ENCODE measurements around the gene ARVCF.

Gene ARVCF

DNA sequence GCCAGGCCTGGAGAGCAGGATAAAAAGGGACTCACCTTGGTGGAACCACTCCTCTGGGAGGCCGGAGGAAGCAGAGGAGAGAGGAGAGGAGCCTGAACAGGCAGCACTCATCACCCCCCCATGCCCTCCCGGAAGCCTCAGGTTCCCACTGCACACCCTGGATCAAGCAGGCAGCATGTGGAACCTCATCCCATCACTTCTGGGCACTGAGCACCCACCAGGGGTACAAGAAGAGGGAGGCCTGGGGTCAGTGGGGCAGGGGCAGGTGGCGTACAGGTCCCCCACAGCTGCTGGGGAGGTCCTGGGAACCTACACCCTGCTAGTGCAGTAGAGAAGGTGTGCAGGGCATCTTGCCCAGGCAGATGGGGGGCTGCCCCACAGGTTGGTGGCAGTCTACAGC is 40.0 kb downstream of the ARVCF start:
- no peak overlapping the region for H3K4me3 ChIP-seq (ENCODE audit: low read length)
- H3K79me2 ChIP-seq (ENCODE audit: control insufficient read depth, low read length) = no peaks in the 10 kb centered on the region
- no peaks in the 10 kb centered on the region for H4K20me1 ChIP-seq (ENCODE audit: control insufficient read depth, insufficient read depth, low read depth, low read length)
- no peak for TF ChIP-seq EZH2phosphoT487 (IDR thresholded peaks at IDR 0.05; ENCODE audit: borderline replicate concordance, low read length)
- TF ChIP-seq, protein P1, sequence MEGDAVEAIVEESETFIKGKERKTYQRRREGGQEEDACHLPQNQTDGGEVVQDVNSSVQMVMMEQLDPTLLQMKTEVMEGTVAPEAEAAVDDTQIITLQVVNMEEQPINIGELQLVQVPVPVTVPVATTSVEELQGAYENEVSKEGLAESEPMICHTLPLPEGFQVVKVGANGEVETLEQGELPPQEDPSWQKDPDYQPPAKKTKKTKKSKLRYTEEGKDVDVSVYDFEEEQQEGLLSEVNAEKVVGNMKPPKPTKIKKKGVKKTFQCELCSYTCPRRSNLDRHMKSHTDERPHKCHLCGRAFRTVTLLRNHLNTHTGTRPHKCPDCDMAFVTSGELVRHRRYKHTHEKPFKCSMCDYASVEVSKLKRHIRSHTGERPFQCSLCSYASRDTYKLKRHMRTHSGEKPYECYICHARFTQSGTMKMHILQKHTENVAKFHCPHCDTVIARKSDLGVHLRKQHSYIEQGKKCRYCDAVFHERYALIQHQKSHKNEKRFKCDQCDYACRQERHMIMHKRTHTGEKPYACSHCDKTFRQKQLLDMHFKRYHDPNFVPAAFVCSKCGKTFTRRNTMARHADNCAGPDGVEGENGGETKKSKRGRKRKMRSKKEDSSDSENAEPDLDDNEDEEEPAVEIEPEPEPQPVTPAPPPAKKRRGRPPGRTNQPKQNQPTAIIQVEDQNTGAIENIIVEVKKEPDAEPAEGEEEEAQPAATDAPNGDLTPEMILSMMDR (IDR thresholded peaks at IDR 0.05; ENCODE audit: low read depth, low read length, poor library complexity, severe bottlenecking) = no peak
- H3K4me2 ChIP-seq (ENCODE audit: low read length) = no peak overlapping the region
- no peaks in the 10 kb centered on the region for H3K9me2 ChIP-seq (replicated peaks; ENCODE audit: control insufficient read depth, low read length)
- H3K4me1 ChIP-seq (ENCODE audit: control insufficient read depth, low read length) = peaks cover 16% of the 10 kb centered on the region
- H3K9me3 ChIP-seq (ENCODE audit: control insufficient read depth, insufficient read depth, low read length) = no peaks in the 10 kb centered on the region
- no peaks in the 10 kb centered on the region for H3K27me3 ChIP-seq (ENCODE audit: control insufficient read depth, low read length)
- H3F3A ChIP-seq (ENCODE audit: control insufficient read depth, insufficient read depth) = no peaks in the 10 kb centered on the region
- H3K36me3 ChIP-seq (ENCODE audit: control insufficient read depth, low read length) = no peaks in the 10 kb centered on the region
- no peak overlapping the region for H3K27ac ChIP-seq (ENCODE audit: low read depth, low read length)

DNA sequence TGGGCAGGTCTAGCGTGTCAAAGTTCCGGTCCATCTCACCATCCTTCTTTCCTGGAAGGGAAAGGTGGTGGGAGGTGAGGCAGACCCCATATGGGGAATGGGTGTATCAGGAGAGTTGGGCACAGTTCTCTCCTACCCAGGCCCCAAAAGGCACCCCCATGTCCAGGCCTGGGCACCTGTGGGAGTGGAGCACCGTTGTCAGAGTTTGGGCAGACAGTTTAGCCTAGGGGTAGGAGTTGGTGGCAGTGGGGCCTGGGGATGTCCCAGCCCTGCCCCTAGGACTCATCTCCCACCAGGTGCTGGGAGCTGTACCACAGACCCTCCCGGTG is 41.0 kb downstream of the ARVCF start:
- no peaks in the 10 kb centered on the region for H3K27me3 ChIP-seq (ENCODE audit: control insufficient read depth, low read length)
- no peaks in the 10 kb centered on the region for H3F3A ChIP-seq (ENCODE audit: control insufficient read depth, insufficient read depth)
- H3K9me3 ChIP-seq (ENCODE audit: control insufficient read depth, insufficient read depth, low read length) = no peaks in the 10 kb centered on the region
- H3K4me3 ChIP-seq (ENCODE audit: low read length) = no peak overlapping the region
- no peak for TF ChIP-seq EZH2phosphoT487 (IDR thresholded peaks at IDR 0.05; ENCODE audit: borderline replicate concordance, low read length)
- TF ChIP-seq, protein P1 (IDR thresholded peaks at IDR 0.05; ENCODE audit: low read depth, low read length, poor library complexity, severe bottlenecking) = no peak
- no peaks in the 10 kb centered on the region for H3K9me2 ChIP-seq (replicated peaks; ENCODE audit: control insufficient read depth, low read length)
- H3K27ac ChIP-seq (ENCODE audit: low read depth, low read length) = no peak overlapping the region
- no peaks in the 10 kb centered on the region for H3K79me2 ChIP-seq (ENCODE audit: control insufficient read depth, low read length)
- no peaks in the 10 kb centered on the region for H3K36me3 ChIP-seq (ENCODE audit: control insufficient read depth, low read length)
- H3K4me2 ChIP-seq (ENCODE audit: low read length) = no peak overlapping the region
- no peaks in the 10 kb centered on the region for H4K20me1 ChIP-seq (ENCODE audit: control insufficient read depth, insufficient read depth, low read depth, low read length)
- peaks cover 16% of the 10 kb centered on the region for H3K4me1 ChIP-seq (ENCODE audit: control insufficient read depth, low read length)

DNA sequence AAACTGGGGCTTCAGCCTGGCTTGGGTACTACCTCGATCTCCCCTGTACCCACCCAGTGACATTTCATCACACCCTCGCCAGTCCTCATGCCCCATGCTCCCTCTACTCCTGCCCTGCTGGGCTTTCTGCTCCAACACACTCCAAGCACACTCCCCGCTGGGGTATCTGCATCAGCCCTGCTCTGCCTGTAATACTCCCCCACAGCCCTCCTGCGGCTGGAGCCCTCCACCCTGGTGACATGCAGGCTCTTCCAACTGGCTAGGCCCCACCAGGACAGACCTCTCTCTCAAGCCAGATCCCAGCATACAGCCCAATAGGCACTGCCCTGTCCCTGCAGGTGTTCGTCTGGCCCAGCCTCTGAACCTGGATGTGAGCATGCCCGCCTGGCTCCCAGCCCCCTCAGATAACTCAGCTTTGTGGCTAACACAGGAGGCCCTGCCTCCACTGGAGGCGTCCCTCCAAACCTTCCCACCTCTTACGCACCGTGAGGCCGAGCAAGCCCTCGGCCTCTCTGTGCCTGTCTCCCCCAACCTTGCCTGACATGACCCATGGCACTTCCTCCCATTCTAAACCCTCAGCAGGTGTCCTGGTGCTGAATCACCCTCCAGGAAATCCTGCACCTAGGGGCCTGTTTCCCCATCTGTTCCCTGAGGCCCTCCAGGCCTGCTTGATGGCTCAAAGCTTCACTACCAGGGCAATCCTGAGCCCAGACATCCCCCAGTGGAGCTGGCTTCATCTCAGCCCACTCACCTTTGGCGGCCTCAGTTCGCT is 41.5 kb downstream of the ARVCF start:
- H4K20me1 ChIP-seq (ENCODE audit: control insufficient read depth, insufficient read depth, low read depth, low read length) = no peaks in the 10 kb centered on the region
- H3K9me2 ChIP-seq (replicated peaks; ENCODE audit: control insufficient read depth, low read length) = no peaks in the 10 kb centered on the region
- H3K36me3 ChIP-seq (ENCODE audit: control insufficient read depth, low read length) = no peaks in the 10 kb centered on the region
- peak overlapping the region; percentile 21; the same call in 1 of the 2 replicates for H3K4me2 ChIP-seq (ENCODE audit: low read length)
- no peaks in the 10 kb centered on the region for H3F3A ChIP-seq (ENCODE audit: control insufficient read depth, insufficient read depth)
- no peak overlapping the region for H3K27ac ChIP-seq (ENCODE audit: low read depth, low read length)
- peaks cover 16% of the 10 kb centered on the region for H3K4me1 ChIP-seq (ENCODE audit: control insufficient read depth, low read length)
- no peak overlapping the region for H3K4me3 ChIP-seq (ENCODE audit: low read length)
- no peaks in the 10 kb centered on the region for H3K27me3 ChIP-seq (ENCODE audit: control insufficient read depth, low read length)
- no peaks in the 10 kb centered on the region for H3K79me2 ChIP-seq (ENCODE audit: control insufficient read depth, low read length)
- H3K9me3 ChIP-seq (ENCODE audit: control insufficient read depth, insufficient read depth, low read length) = no peaks in the 10 kb centered on the region
- no peak for TF ChIP-seq EZH2phosphoT487 (IDR thresholded peaks at IDR 0.05; ENCODE audit: borderline replicate concordance, low read length)
- TF ChIP-seq, protein P1 (IDR thresholded peaks at IDR 0.05; ENCODE audit: low read depth, low read length, poor library complexity, severe bottlenecking) = no peak
